Measurements from ENCODE around the gene EFNA3. TPM values are rescaled to one million over a fixed set of nuclear protein-coding genes. Genes with fewer than 3 reads are reported as not detected.

The EFNA3 gene
- total and polyA plus RNA-seq, 9 of the 15 experiments (the other 6 are each of a cell fraction or from before 2014, with no cell fraction given) = 0.59 to 7.9 (median 4.7) TPM

GRCh38 chr1:155099331-155099730 lies 20.7 kb downstream of the EFNA3 start:
- Histone ChIP-seq H4K20me1 (replicated peaks; ENCODE audit: control insufficient read depth, insufficient read depth, low read length) (no peaks in the 10 kb centered on the region), H3K4me2 (ENCODE audit: insufficient read depth, low read length) (no peak overlapping the region), H3K27me3 (ENCODE audit: control insufficient read depth in 2 of 2, insufficient read depth in 2 of 2, low read length in 2 of 2) (peaks cover 0 to 3% of the 10 kb centered on the region in 2 experiments; a peak in 1 of 5 replicates), H2AFZ (ENCODE audit: low read depth, low read length) (no peak overlapping the region), H3K27ac (ENCODE audit: extremely low read depth, low read depth, low read length) (no peak overlapping the region), H3K79me2 (ENCODE audit: control insufficient read depth, insufficient read depth, low read length) (no peaks in the 10 kb centered on the region), H3K9ac (ENCODE audit: insufficient read depth in 1 of 2, low read depth in 2 of 2, low read length in 2 of 2) (no peak overlapping the region), H3K9me1 (ENCODE audit: control insufficient read depth, insufficient read depth, low read length) (no peaks in the 10 kb centered on the region), H3K4me1 (replicated peaks in 1 of 2; ENCODE audit: control insufficient read depth in 2 of 2, insufficient read depth in 2 of 2, low read length in 2 of 2) (no peaks in the 10 kb centered on the region; a peak in 2 of 5 replicates), H3K36me3 (ENCODE audit: control insufficient read depth, insufficient read depth, low read length) (no peaks in the 10 kb centered on the region), H3K4me3 (no peak overlapping the region), H3K9me3 (replicated peaks; ENCODE audit: control insufficient read depth, insufficient read depth, low read depth, low read length) (no peaks in the 10 kb centered on the region)
- FAIRE-seq (no peak), ATAC-seq (no peak), DNase-seq (ENCODE audit: extremely low read depth in 1 of 4, low spot score in 3 of 4) (no peak)
- in situ Hi-C loops (cut with MboI) (loop anchor here (10.0 kb wide), 1 partner anchor 495 kb away; no protein-coding TSS in a partner anchor), intact Hi-C loops (cut with micrococcal nuclease) (loop anchor here (10.0 kb wide), 1 partner anchor 495 kb away; no protein-coding TSS in a partner anchor)
- TF ChIP-seq FOXA3 (CRISPR knock-in tag; conservative IDR thresholded peaks at IDR 0.05 in 1 of 2, IDR thresholded peaks at IDR 0.05 in 1 of 2) = no peak
- TF ChIP-seq ZNF699 (CRISPR knock-in tag; IDR thresholded peaks at IDR 0.05; ENCODE audit: insufficient replicate concordance) = no peak
- TF ChIP-seq, protein P1, sequence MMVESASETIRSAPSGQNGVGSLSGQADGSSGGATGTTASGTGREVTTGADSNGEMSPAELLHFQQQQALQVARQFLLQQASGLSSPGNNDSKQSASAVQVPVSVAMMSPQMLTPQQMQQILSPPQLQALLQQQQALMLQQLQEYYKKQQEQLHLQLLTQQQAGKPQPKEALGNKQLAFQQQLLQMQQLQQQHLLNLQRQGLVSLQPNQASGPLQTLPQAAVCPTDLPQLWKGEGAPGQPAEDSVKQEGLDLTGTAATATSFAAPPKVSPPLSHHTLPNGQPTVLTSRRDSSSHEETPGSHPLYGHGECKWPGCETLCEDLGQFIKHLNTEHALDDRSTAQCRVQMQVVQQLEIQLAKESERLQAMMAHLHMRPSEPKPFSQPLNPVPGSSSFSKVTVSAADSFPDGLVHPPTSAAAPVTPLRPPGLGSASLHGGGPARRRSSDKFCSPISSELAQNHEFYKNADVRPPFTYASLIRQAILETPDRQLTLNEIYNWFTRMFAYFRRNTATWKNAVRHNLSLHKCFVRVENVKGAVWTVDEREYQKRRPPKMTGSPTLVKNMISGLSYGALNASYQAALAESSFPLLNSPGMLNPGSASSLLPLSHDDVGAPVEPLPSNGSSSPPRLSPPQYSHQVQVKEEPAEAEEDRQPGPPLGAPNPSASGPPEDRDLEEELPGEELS (CRISPR knock-in tag; IDR thresholded peaks at IDR 0.05; ENCODE audit: borderline replicate concordance) = no peak
- no peak for TF ChIP-seq ARNT (IDR thresholded peaks at IDR 0.05)
- TF ChIP-seq ZNF217 (CRISPR knock-in tag; IDR thresholded peaks at IDR 0.05) = no peak
- TF ChIP-seq ZNF507 (tag; conservative IDR thresholded peaks at IDR 0.05) = no peak
- TF ChIP-seq TEAD2 (tag; IDR thresholded peaks at IDR 0.05) = no peak
- no peak for TF ChIP-seq PATZ1 (CRISPR knock-in tag; IDR thresholded peaks at IDR 0.05; ENCODE audit: borderline replicate concordance)
- no peak for TF ChIP-seq ZNF311 (CRISPR knock-in tag; IDR thresholded peaks at IDR 0.05)
- TF ChIP-seq HINFP (tag; conservative IDR thresholded peaks at IDR 0.05; ENCODE audit: low read depth) = no peak
- TF ChIP-seq ILK (tag; IDR thresholded peaks at IDR 0.05; ENCODE audit: borderline replicate concordance, low read depth) = no peak
- TF ChIP-seq NFRKB (IDR thresholded peaks at IDR 0.05; ENCODE audit: low read depth) = no peak
- TF ChIP-seq TBP (optimal IDR thresholded peaks at IDR 0.05; ENCODE audit: low read depth, low read length) = no peak
- TF ChIP-seq SP2 (IDR thresholded peaks at IDR 0.05; ENCODE audit: extremely low read depth, low read depth, low read length, poor library complexity, severe bottlenecking) = no peak
- TF ChIP-seq, protein P2, sequence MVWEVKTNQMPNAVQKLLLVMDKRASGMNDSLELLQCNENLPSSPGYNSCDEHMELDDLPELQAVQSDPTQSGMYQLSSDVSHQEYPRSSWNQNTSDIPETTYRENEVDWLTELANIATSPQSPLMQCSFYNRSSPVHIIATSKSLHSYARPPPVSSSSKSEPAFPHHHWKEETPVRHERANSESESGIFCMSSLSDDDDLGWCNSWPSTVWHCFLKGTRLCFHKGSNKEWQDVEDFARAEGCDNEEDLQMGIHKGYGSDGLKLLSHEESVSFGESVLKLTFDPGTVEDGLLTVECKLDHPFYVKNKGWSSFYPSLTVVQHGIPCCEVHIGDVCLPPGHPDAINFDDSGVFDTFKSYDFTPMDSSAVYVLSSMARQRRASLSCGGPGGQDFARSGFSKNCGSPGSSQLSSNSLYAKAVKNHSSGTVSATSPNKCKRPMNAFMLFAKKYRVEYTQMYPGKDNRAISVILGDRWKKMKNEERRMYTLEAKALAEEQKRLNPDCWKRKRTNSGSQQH (CRISPR knock-in tag; IDR thresholded peaks at IDR 0.05) = no peak
- whole genome bisulfite sequencing (ENCODE audit: insufficient coverage, low coverage, missing lambda C conversion rate) = 30% methylated on average over 7 of the region's 7 CpGs
- ChIA-PET CTCF (ENCODE audit: low intra/inter-chr PET ratio) (no interaction called here), POLR2A (no interaction called here)
- no TSS peak for BruUV-seq (replicated peaks)
